C4-2B (cell line): ENCODE measurements around the gene CIB2.

Source experiments
- CTCF ChIP-seq: fragments of 450-650 bp; conservative IDR thresholded peaks from 2 replicates; pipeline ENCODE4 v1.5.1; 2017; ENCODE audit warnings: mild to moderate bottlenecking
- ZFX ChIP-seq: fragments of 450-650 bp; IDR thresholded peaks from 2 replicates; pipeline ENCODE4 v1.6.1; 2017

DNA sequence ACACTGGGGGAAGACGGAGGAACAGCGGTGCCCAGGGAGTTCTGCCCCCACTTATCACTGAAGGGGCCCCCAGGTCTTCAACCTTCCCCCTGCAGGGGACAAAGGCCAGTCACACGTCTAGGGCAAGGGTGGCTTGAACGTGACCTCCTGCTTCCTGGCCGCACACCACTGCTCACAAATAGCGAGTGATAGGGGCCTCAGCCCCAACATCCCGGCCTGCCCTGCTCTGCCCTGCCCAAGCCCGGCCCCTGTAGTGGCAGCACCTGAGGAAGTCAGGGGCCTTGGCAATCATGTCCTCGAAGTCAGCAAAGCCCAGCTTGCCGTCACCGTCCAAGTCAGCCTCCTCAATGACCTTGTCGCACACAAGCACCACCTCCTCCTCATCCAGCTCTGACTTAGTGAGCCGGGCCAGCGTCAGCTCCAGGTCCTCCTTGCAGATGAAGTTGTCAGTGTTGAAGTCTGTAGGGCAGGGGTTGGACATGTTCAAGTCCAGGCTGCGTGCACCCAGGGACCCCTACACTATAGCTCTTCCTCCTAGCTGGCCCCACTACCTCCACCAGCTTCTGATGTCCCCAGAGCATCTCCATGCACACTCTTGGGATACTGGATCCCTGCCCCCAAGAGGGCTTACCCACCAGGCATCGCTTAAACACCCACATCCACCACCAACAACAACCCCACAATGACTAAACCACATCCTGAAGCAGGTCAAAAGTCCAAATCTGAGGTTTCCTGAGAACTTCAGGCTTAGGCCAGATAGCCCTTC lies 25.6 kb downstream of the CIB2 start:
- TF ChIP-seq CTCF (no peak), ZFX (no peak)
